ENCODE data around the gene UPK3A. TPM values are rescaled to one million over a fixed set of nuclear protein-coding genes. Genes with fewer than 3 reads are reported as not detected.

UPK3A gene
- total RNA-seq, 1 donor from 2014 or later: not detected

GRCh38 chr22:45341498-45341897 lies 56.7 kb downstream of the UPK3A start:
- H3K27ac Mint-ChIP-seq (ENCODE audit: unreplicated experiment): no peak overlapping the region

GRCh38 chr22:45343143-45343542 lies 58.4 kb downstream of the UPK3A start:
- Mint-ChIP-seq H3K4me1 (ENCODE audit: low read depth) (no peaks in the 10 kb centered on the region), H3K27ac (ENCODE audit: unreplicated experiment) (no peak overlapping the region), H3K9me3 (ENCODE audit: low read depth) (no peaks in the 10 kb centered on the region), H3K27me3 (ENCODE audit: low read depth) (no peaks in the 10 kb centered on the region), H3K36me3 (ENCODE audit: low read depth) (peaks cover 27% of the 10 kb centered on the region), H3K4me3 (ENCODE audit: unreplicated experiment) (no peak overlapping the region)
- TF ChIP-seq CTCF (IDR thresholded peaks at IDR 0.05): no peak
- DNase-seq (ENCODE audit: low spot score): no peak

More at GRCh38 chr22:45341498-45341897, 56.7 kb downstream of the UPK3A start:
- peaks cover 34% of the 10 kb centered on the region for H3K36me3 Mint-ChIP-seq (ENCODE audit: low read depth)
- no peaks in the 10 kb centered on the region for H3K4me1 Mint-ChIP-seq (ENCODE audit: low read depth)
- TF ChIP-seq CTCF (IDR thresholded peaks at IDR 0.05): no peak
- H3K9me3 Mint-ChIP-seq (ENCODE audit: low read depth): no peaks in the 10 kb centered on the region
- DNase-seq (ENCODE audit: low spot score): no peak
- no peak overlapping the region for H3K4me3 Mint-ChIP-seq (ENCODE audit: unreplicated experiment)
- H3K27me3 Mint-ChIP-seq (ENCODE audit: low read depth): no peaks in the 10 kb centered on the region

GRCh38 chr22:45344334-45344733 lies 59.6 kb downstream of the UPK3A start:
- H3K9me3 Mint-ChIP-seq (ENCODE audit: low read depth): no peaks in the 10 kb centered on the region
- no peaks in the 10 kb centered on the region for H3K27me3 Mint-ChIP-seq (ENCODE audit: low read depth)
- no peak overlapping the region for H3K4me3 Mint-ChIP-seq (ENCODE audit: unreplicated experiment)
- H3K36me3 Mint-ChIP-seq (ENCODE audit: low read depth): peaks cover 23% of the 10 kb centered on the region
- no peak overlapping the region for H3K27ac Mint-ChIP-seq (ENCODE audit: unreplicated experiment)
- peak; percentile 30 for TF ChIP-seq CTCF (IDR thresholded peaks at IDR 0.05)
- no peak for DNase-seq (ENCODE audit: low spot score)
- H3K4me1 Mint-ChIP-seq (ENCODE audit: low read depth): no peaks in the 10 kb centered on the region

Other genes starting within 250 kb of the UPK3A start
- 35.8 to 44.1 TPM (median 41.6 TPM) in 3 replicates for gene NUP50, start 121.0 kb upstream of the UPK3A start, total RNA-seq
- gene KIAA0930, start 44.1 kb upstream of the UPK3A start, total RNA-seq: 103 to 109 TPM (median 109 TPM) in 3 replicates
- 64.6 to 72.6 TPM (median 68.7 TPM) in 3 replicates for gene FAM118A, start 25.0 kb downstream of the UPK3A start, total RNA-seq
- gene SMC1B, start 128.7 kb downstream of the UPK3A start, total RNA-seq: not detected in 3 replicates
- gene RIBC2, start 128.7 kb downstream of the UPK3A start, total RNA-seq: 0.41 to 1.1 TPM in 2 of 3 replicates, not detected in the other
- gene FBLN1, start 217.9 kb downstream of the UPK3A start, total RNA-seq: 127 to 186 TPM (median 183 TPM) in 3 replicates